ENCODE results near the gene PI4KA. TPM values are rescaled to one million over a fixed set of nuclear protein-coding genes. Genes with fewer than 3 reads are reported as not detected.
"Not testable (repeated sequence)": the region's sequence is repeated elsewhere in the genome, so short reads cannot be mapped to it uniquely, and the experiment has no call there.

PI4KA gene
- total and polyA plus RNA-seq, 2 donors from 2014 or later: 37.3 to 92.8 TPM

GRCh38 chr22:20825624-20826023, 33.0 kb downstream of the PI4KA start:
- H3K4me1 ChIP-seq (ENCODE audit: control insufficient read depth in 2 of 3, insufficient read depth in 2 of 3, low read depth in 1 of 3, low read length in 3 of 3): no peaks in the 10 kb centered on the region
- FAIRE-seq (no peak), DNase-seq (no peak)
- no peaks in the 10 kb centered on the region for H3K9me3 ChIP-seq (ENCODE audit: control insufficient read depth in 2 of 3, insufficient read depth in 1 of 3, low read length in 3 of 3)
- no peak overlapping the region for H3K4me3 ChIP-seq (ENCODE audit: low read length in 3 of 3)
- no peak overlapping the region for H3K27ac ChIP-seq (ENCODE audit: low read depth in 2 of 2, low read length in 2 of 2)
- no peaks in the 10 kb centered on the region for H3K27me3 ChIP-seq (ENCODE audit: control insufficient read depth, insufficient read depth, low read length)
- intact Hi-C loops (cut with DNase I): no loop called here
- no peak overlapping the region for H3K9ac ChIP-seq (ENCODE audit: low read length in 3 of 3)
- H3K36me3 ChIP-seq (ENCODE audit: control insufficient read depth in 2 of 3, insufficient read depth in 3 of 3, low read length in 3 of 3): peaks cover 4 to 22% (median 6%) of the 10 kb centered on the region in 3 donors
- TF ChIP-seq CTCF (IDR thresholded peaks at IDR 0.05; ENCODE audit: borderline replicate concordance, extremely low read depth, insufficient read depth): no peak

GRCh38 chr22:20825216-20825615, 33.4 kb downstream of the PI4KA start:
- H3K36me3 ChIP-seq (ENCODE audit: control insufficient read depth in 2 of 3, insufficient read depth in 3 of 3, low read length in 3 of 3): peaks cover 3 to 18% (median 3%) of the 10 kb centered on the region in 3 donors
- H3K4me3 ChIP-seq (ENCODE audit: low read length in 3 of 3); H3K4me1 ChIP-seq (ENCODE audit: control insufficient read depth in 2 of 3, insufficient read depth in 2 of 3, low read depth in 1 of 3, low read length in 3 of 3); H3K27me3 ChIP-seq (ENCODE audit: control insufficient read depth, insufficient read depth, low read length); H3K9me3 ChIP-seq (ENCODE audit: control insufficient read depth in 2 of 3, insufficient read depth in 1 of 3, low read length in 3 of 3); FAIRE-seq; DNase-seq; H3K9ac ChIP-seq (ENCODE audit: low read length in 3 of 3); H3K27ac ChIP-seq (ENCODE audit: low read depth in 2 of 2, low read length in 2 of 2); intact Hi-C loops (cut with DNase I): not testable (repeated sequence)

- no peaks in the 10 kb centered on the region for H3K4me1 ChIP-seq (ENCODE audit: control insufficient read depth in 2 of 3, insufficient read depth in 2 of 3, low read depth in 1 of 3, low read length in 3 of 3)
- no peaks in the 10 kb centered on the region for H3K9me3 ChIP-seq (ENCODE audit: control insufficient read depth in 2 of 3, insufficient read depth in 1 of 3, low read length in 3 of 3)
- peaks cover 0 to 27% (median 13%) of the 10 kb centered on the region in 3 donors for H3K36me3 ChIP-seq (ENCODE audit: control insufficient read depth in 2 of 3, insufficient read depth in 3 of 3, low read length in 3 of 3)
- no peak for TF ChIP-seq CTCF (IDR thresholded peaks at IDR 0.05; ENCODE audit: borderline replicate concordance, extremely low read depth, insufficient read depth)
- FAIRE-seq (no peak), DNase-seq (no peak)
- no peaks in the 10 kb centered on the region for H3K27me3 ChIP-seq (ENCODE audit: control insufficient read depth, insufficient read depth, low read length)
- H3K27ac ChIP-seq (ENCODE audit: low read depth in 2 of 2, low read length in 2 of 2): no peak overlapping the region
- no peak overlapping the region for H3K4me3 ChIP-seq (ENCODE audit: low read length in 3 of 3)
- H3K9ac ChIP-seq (ENCODE audit: low read length in 3 of 3): no peak overlapping the region
- intact Hi-C loops (cut with DNase I): no loop called here
Observed at GRCh38 chr22:20823264-20823663, 35.3 kb downstream of the PI4KA start.

- intact Hi-C loops (cut with DNase I): no loop called here
Observed at GRCh38 chr22:20822240-20822639, 36.4 kb downstream of the PI4KA start.

GRCh38 chr22:20821717-20822239, 36.8 kb downstream of the PI4KA start:
- FAIRE-seq; intact Hi-C loops (cut with DNase I); H3K4me1 ChIP-seq (ENCODE audit: control insufficient read depth in 2 of 3, insufficient read depth in 2 of 3, low read depth in 1 of 3, low read length in 3 of 3); H3K27ac ChIP-seq (ENCODE audit: low read depth in 2 of 2, low read length in 2 of 2); DNase-seq; H3K4me3 ChIP-seq (ENCODE audit: low read length in 3 of 3); H3K9me3 ChIP-seq (ENCODE audit: control insufficient read depth in 2 of 3, insufficient read depth in 1 of 3, low read length in 3 of 3); H3K9ac ChIP-seq (ENCODE audit: low read length in 3 of 3); H3K27me3 ChIP-seq (ENCODE audit: control insufficient read depth, insufficient read depth, low read length): not testable (repeated sequence)
- peaks cover 0 to 28% (median 14%) of the 10 kb centered on the region in 3 donors for H3K36me3 ChIP-seq (ENCODE audit: control insufficient read depth in 2 of 3, insufficient read depth in 3 of 3, low read length in 3 of 3)

More at GRCh38 chr22:20822240-20822639, 36.4 kb downstream of the PI4KA start:
- no peak for TF ChIP-seq CTCF (IDR thresholded peaks at IDR 0.05; ENCODE audit: borderline replicate concordance, extremely low read depth, insufficient read depth)
- H3K36me3 ChIP-seq (ENCODE audit: control insufficient read depth in 2 of 3, insufficient read depth in 3 of 3, low read length in 3 of 3): peaks cover 0 to 28% (median 14%) of the 10 kb centered on the region in 3 donors
- no peaks in the 10 kb centered on the region for H3K9me3 ChIP-seq (ENCODE audit: control insufficient read depth in 2 of 3, insufficient read depth in 1 of 3, low read length in 3 of 3)
- no peaks in the 10 kb centered on the region for H3K4me1 ChIP-seq (ENCODE audit: control insufficient read depth in 2 of 3, insufficient read depth in 2 of 3, low read depth in 1 of 3, low read length in 3 of 3)
- H3K9ac ChIP-seq (ENCODE audit: low read length in 3 of 3): no peak overlapping the region
- H3K27ac ChIP-seq (ENCODE audit: low read depth in 2 of 2, low read length in 2 of 2): no peak overlapping the region
- no peak overlapping the region for H3K4me3 ChIP-seq (ENCODE audit: low read length in 3 of 3)
- no peaks in the 10 kb centered on the region for H3K27me3 ChIP-seq (ENCODE audit: control insufficient read depth, insufficient read depth, low read length)
- FAIRE-seq (no peak), DNase-seq (no peak)
